WTC11 (cell line): ENCODE data around the gene ARHGEF17.

ENCODE experiments used
- CBFB ChIP-seq: sonication (generic); formaldehyde crosslinking; IDR thresholded peaks from 2 replicates; pipeline ENCODE4 v1.8.1; 2022; ENCODE audit warnings: mild to moderate bottlenecking, low read depth, missing genetic modification reagents
- CREM ChIP-seq: sonication (generic); formaldehyde crosslinking; IDR thresholded peaks from 2 replicates; pipeline ENCODE4 v1.8.1; 2022; ENCODE audit warnings: mild to moderate bottlenecking, missing genetic modification reagents, moderate library complexity
- CTCF ChIP-seq: fragments of 200-600 bp; IDR thresholded peaks from 2 replicates; pipeline ENCODE4 v1.8.0; 2022; ENCODE audit warnings: antibody characterized with exemption
- NR1H2 ChIP-seq: sonication (generic); formaldehyde crosslinking; IDR thresholded peaks from 2 replicates; pipeline ENCODE4 v1.9.0; 2021; ENCODE audit warnings: mild to moderate bottlenecking, moderate library complexity, missing genetic modification reagents
- TCF7 ChIP-seq: sonication (generic); formaldehyde crosslinking; IDR thresholded peaks from 2 replicates; pipeline ENCODE4 v1.8.0; 2022; ENCODE audit warnings: mild to moderate bottlenecking, low read depth, missing genetic modification reagents, moderate library complexity
- ZNF671 ChIP-seq: fragments of 250-450 bp; sonication (Bioruptor Pico); IDR thresholded peaks from 2 replicates; pipeline ENCODE4 v1.8.0; 2021; ENCODE audit warnings: mild to moderate bottlenecking

GRCh38 chr11:73374151-73374550 is 66.1 kb downstream of the ARHGEF17 start:
- TF ChIP-seq TCF7 (CRISPR knock-in tag): no peak
- TF ChIP-seq NR1H2 (CRISPR knock-in tag): no peak
- no peak for TF ChIP-seq CREM
- TF ChIP-seq CTCF: no peak
- TF ChIP-seq CBFB: no peak
- no peak for TF ChIP-seq ZNF671 (CRISPR knock-in tag)
